ENCODE results near the gene NAT14. TPM values are rescaled to one million over a fixed set of nuclear protein-coding genes. Genes with fewer than 3 reads are reported as not detected.

Gene NAT14
- total and polyA plus RNA-seq, 2 donors (not counting 3 experiments of a cell fraction or from before 2014, with no cell fraction given), result 39.1 to 44.7 TPM

DNA sequence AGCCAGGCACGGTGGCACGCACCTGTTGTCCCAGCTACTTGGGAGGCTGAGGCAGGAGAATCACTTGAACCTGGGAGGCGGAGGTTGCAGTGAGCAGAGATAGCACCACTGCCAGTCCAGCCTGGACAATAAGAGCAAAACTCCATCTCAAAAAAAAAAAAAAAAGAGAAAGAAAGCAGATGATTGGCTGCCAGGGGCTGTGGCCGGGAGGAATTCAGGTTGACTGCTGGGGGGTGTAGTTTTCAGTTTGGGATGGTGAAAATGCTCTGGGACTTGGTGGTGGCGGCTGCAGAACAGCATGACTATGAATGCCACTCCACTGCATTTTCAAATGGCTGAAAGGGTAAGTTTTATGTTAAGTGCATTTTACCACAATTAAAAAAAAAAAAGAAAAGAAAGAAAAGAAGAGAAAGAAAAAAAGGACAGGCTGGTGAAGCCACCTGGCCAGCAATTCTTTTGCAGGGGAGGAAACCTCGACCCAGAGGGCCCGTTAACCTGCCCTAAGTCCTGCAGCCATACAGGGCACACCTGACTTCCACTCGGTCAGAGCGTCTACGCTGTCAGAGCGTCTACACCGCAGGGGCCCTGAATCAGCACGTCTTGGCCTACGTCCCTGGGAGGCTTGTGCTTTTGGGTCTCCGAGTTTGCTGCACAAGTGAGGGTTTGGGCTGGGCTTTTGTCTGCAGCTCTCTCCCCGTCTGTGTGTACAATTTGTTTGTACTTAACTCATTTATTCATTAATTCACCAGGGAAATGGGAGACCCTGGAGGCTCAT is 27.1 kb upstream of the NAT14 start:
- H3K9me3 ChIP-seq (replicated peaks; ENCODE audit: control insufficient read depth, insufficient read depth, low read length), result no peaks in the 10 kb centered on the region
- intact Hi-C loops (cut with micrococcal nuclease), result no loop called here
- H3K4me3 ChIP-seq (replicated peaks in 1 of 3; ENCODE audit: insufficient read depth in 1 of 3, low read depth in 1 of 3, low read length in 3 of 3), result no peak overlapping the region
- H3K27ac ChIP-seq (ENCODE audit: insufficient read depth, low read depth, low read length), result no peak overlapping the region
- BruUV-seq (replicated peaks), result no TSS peak
- dilution Hi-C loops (cut with MboI; ENCODE audit: extremely low pct_ligation_motif_present, low sequenced_read_pairs), result no loop called here
- TF ChIP-seq JUN (IDR thresholded peaks at IDR 0.05; ENCODE audit: borderline replicate concordance, insufficient read depth, insufficient read length, low read depth) (no peak), FOS (IDR thresholded peaks at IDR 0.05; ENCODE audit: borderline replicate concordance, insufficient read depth, low read length) (no peak), EZH2 (IDR thresholded peaks at IDR 0.05; ENCODE audit: borderline replicate concordance, low read depth, low read length, severe bottlenecking) (no peak), GATA2 (IDR thresholded peaks at IDR 0.05; ENCODE audit: insufficient read depth, insufficient read length, low read depth, low read length) (no peak), POLR2AphosphoS5 (IDR thresholded peaks at IDR 0.05; ENCODE audit: insufficient read depth, low read depth, low read length) (no peak), MYC (IDR thresholded peaks at IDR 0.05; ENCODE audit: low read depth, low read length) (no peak), POLR2A (IDR thresholded peaks at IDR 0.05; ENCODE audit: low read depth, low read length) (no peak)
- TF ChIP-seq, protein P1, sequence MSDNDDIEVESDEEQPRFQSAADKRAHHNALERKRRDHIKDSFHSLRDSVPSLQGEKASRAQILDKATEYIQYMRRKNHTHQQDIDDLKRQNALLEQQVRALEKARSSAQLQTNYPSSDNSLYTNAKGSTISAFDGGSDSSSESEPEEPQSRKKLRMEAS (IDR thresholded peaks at IDR 0.05; ENCODE audit: insufficient read depth, insufficient read length), result no peak
- TF ChIP-seq, protein P2, sequence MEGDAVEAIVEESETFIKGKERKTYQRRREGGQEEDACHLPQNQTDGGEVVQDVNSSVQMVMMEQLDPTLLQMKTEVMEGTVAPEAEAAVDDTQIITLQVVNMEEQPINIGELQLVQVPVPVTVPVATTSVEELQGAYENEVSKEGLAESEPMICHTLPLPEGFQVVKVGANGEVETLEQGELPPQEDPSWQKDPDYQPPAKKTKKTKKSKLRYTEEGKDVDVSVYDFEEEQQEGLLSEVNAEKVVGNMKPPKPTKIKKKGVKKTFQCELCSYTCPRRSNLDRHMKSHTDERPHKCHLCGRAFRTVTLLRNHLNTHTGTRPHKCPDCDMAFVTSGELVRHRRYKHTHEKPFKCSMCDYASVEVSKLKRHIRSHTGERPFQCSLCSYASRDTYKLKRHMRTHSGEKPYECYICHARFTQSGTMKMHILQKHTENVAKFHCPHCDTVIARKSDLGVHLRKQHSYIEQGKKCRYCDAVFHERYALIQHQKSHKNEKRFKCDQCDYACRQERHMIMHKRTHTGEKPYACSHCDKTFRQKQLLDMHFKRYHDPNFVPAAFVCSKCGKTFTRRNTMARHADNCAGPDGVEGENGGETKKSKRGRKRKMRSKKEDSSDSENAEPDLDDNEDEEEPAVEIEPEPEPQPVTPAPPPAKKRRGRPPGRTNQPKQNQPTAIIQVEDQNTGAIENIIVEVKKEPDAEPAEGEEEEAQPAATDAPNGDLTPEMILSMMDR (IDR thresholded peaks at IDR 0.05; ENCODE audit: extremely low read depth in 1 of 2, insufficient read depth in 1 of 2, low read depth in 1 of 2, low read length in 2 of 2), result no peak
- ChIA-PET POLR2A (no interaction called here), CTCF (interaction anchor here (1.8 to 2.5 kb wide), 2 partner anchors 10 to 317 kb away, joined by 6 to 10 read pairs; no protein-coding TSS in a partner anchor)
- H2AFZ ChIP-seq (ENCODE audit: low read depth, low read length), result no peak overlapping the region
- peaks cover 0 to 3% of the 10 kb centered on the region in 2 experiments for H3K36me3 ChIP-seq (ENCODE audit: control insufficient read depth in 2 of 2, extremely low read depth in 1 of 2, insufficient read depth in 2 of 2, low read length in 2 of 2)
- no peak overlapping the region for H3K9ac ChIP-seq (replicated peaks; ENCODE audit: extremely low read depth, insufficient read depth, low read length)
- DNase-seq (ENCODE audit: low read depth, low spot score), result no peak
- H3K4me2 ChIP-seq (ENCODE audit: insufficient read depth, low read length), result no peak overlapping the region
- H4K20me1 ChIP-seq (replicated peaks; ENCODE audit: control insufficient read depth, extremely low read depth, insufficient read depth, low read length), result no peaks in the 10 kb centered on the region
- no peak for FAIRE-seq
- H3K27me3 ChIP-seq (ENCODE audit: control insufficient read depth in 2 of 2, insufficient read depth in 2 of 2, low read length in 2 of 2), result no peaks in the 10 kb centered on the region
- H3K4me1 ChIP-seq (ENCODE audit: control insufficient read depth, extremely low read depth, insufficient read depth, low read length), result peaks cover 13% of the 10 kb centered on the region
- no peaks in the 10 kb centered on the region for H3K79me2 ChIP-seq (ENCODE audit: control insufficient read depth, insufficient read depth, low read length)
- H3K9me1 ChIP-seq (replicated peaks; ENCODE audit: control insufficient read depth, extremely low read depth, insufficient read depth, low read length), result no peaks in the 10 kb centered on the region
